PC-3 (cell line): Measurements from ENCODE around the gene GAS7.

Source experiments
- EZH2 ChIP-seq: fragments of 300-600 bp; sonication (generic); IDR thresholded peaks from one replicate; pipeline ENCODE4 v1.6.1; 2017; ENCODE audit warnings: antibody characterized with exemption, mild to moderate bottlenecking, low read length; ENCODE audit not compliant: unreplicated experiment
- TF ChIP-seq, protein P1 (sequence below): fragments of 300-600 bp; sonication (generic); conservative IDR thresholded peaks from 2 replicates; pipeline ENCODE4 v1.5.1; 2017; ENCODE audit warnings: antibody characterized with exemption, low read depth, mild to moderate bottlenecking, low read length

DNA sequence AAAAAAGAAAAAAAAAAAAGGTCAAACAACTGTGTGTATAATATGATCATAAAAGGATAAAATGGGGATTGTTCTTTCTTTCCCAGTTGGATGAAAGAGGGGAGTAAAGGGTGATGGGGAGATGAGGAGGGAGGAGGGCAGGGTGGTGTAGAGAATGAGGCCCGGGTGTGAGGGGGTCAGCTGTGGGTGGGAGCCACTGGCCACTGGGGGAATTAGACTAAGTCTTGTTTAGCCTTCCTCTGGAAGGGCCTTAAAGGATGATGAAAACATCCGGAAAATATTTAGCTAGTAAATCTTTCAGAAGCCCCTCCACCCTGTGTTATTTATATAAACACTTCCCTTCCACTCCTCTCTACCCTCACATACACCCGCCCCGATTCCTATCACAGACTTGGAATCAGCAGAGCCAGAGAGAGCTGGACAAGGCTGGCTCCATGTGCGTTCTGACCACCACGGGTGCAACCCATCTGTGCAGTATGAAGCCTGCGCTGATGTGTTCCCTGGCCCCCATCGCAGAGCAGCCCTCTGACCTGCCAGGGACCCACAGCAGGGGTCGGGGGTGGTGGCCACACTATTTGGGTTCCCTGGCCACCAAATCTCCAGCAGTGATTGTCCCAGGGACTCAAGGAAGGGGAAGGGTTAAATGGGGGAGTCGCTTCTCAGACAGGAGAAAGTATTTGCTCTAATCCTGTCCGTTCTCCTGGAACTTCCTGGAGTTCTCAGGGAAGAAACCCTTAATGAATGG is 72.7 kb downstream of the GAS7 start:
- TF ChIP-seq, protein P1, sequence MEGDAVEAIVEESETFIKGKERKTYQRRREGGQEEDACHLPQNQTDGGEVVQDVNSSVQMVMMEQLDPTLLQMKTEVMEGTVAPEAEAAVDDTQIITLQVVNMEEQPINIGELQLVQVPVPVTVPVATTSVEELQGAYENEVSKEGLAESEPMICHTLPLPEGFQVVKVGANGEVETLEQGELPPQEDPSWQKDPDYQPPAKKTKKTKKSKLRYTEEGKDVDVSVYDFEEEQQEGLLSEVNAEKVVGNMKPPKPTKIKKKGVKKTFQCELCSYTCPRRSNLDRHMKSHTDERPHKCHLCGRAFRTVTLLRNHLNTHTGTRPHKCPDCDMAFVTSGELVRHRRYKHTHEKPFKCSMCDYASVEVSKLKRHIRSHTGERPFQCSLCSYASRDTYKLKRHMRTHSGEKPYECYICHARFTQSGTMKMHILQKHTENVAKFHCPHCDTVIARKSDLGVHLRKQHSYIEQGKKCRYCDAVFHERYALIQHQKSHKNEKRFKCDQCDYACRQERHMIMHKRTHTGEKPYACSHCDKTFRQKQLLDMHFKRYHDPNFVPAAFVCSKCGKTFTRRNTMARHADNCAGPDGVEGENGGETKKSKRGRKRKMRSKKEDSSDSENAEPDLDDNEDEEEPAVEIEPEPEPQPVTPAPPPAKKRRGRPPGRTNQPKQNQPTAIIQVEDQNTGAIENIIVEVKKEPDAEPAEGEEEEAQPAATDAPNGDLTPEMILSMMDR = no peak
- TF ChIP-seq EZH2 = no peak
